SK-N-SH treated with all-trans-retinoic acid at 6 μM for 48 hours (cell line): ENCODE data around the gene SP7.
A peak's percentile ranks its signal among the peaks of the same experiment; 100 is the strongest.

Experiments used
- ATAC-seq: fragments of 200-7000 bp; cut with Tn5 transposase; 3 replicates; pipeline ENCODE4 v1.9.1; 2020; ENCODE audit warnings: mild to moderate bottlenecking, moderate library complexity
- ARNTL ChIP-seq: fragments of 450-650 bp; formaldehyde crosslinking; IDR thresholded peaks from 2 replicates; pipeline ENCODE4 v1.5.0; 2020; ENCODE audit warnings: low read depth, mild to moderate bottlenecking, moderate library complexity, borderline replicate concordance
- BACH2 ChIP-seq: fragments of 250-450 bp; sonication (Bioruptor Pico); IDR thresholded peaks from 2 replicates; pipeline ENCODE4 v1.9.0; 2021; ENCODE audit warnings: mild to moderate bottlenecking, borderline replicate concordance
- CSDC2 ChIP-seq: fragments of 250-450 bp; sonication (Bioruptor Pico); IDR thresholded peaks from 2 replicates; pipeline ENCODE4 v1.5.0; 2020; ENCODE audit warnings: mild to moderate bottlenecking, moderate library complexity
- ESRRG ChIP-seq: fragments of 250-450 bp; sonication (Bioruptor Pico); IDR thresholded peaks from 2 replicates; pipeline ENCODE4 v1.6.1; 2021; ENCODE audit warnings: mild to moderate bottlenecking
- GLIS3 ChIP-seq: fragments of 250-450 bp; sonication (Bioruptor Pico); IDR thresholded peaks from 2 replicates; pipeline ENCODE4 v1.5.0; 2020; ENCODE audit warnings: mild to moderate bottlenecking, moderate library complexity
- ISL1 ChIP-seq: fragments of 250-450 bp; sonication (Bioruptor Pico); IDR thresholded peaks from 2 replicates; pipeline ENCODE4 v2.1.2; 2022; ENCODE audit warnings: mild to moderate bottlenecking, moderate library complexity
- OSR1 ChIP-seq: fragments of 250-450 bp; sonication (Bioruptor Pico); IDR thresholded peaks from 2 replicates; pipeline ENCODE4 v1.8.0; 2022; ENCODE audit warnings: moderate library complexity, mild to moderate bottlenecking, inconsistent platforms
- POU6F1 ChIP-seq: fragments of 250-450 bp; sonication (Bioruptor Pico); IDR thresholded peaks from 2 replicates; pipeline ENCODE4 v1.8.0; 2021; ENCODE audit warnings: low read depth, mild to moderate bottlenecking, moderate library complexity, borderline replicate concordance
- PPARA ChIP-seq: fragments of 250-450 bp; sonication (Bioruptor Pico); IDR thresholded peaks from 2 replicates; pipeline ENCODE4 v1.5.0; 2020; ENCODE audit warnings: mild to moderate bottlenecking, borderline replicate concordance
- SNAI2 ChIP-seq: fragments of 250-450 bp; sonication (Bioruptor Pico); IDR thresholded peaks from 2 replicates; pipeline ENCODE4 v1.5.0; 2020; ENCODE audit warnings: mild to moderate bottlenecking, moderate library complexity
- TOX ChIP-seq: fragments of 250-450 bp; sonication (Bioruptor Pico); IDR thresholded peaks from 2 replicates; pipeline ENCODE4 v1.8.0; 2021; ENCODE audit warnings: mild to moderate bottlenecking, moderate library complexity, borderline replicate concordance
- TSHZ2 ChIP-seq: fragments of 250-450 bp; sonication (Bioruptor Pico); IDR thresholded peaks from 2 replicates; pipeline ENCODE4 v1.5.0; 2020; ENCODE audit warnings: mild to moderate bottlenecking, moderate library complexity
- ZC3H10 ChIP-seq: fragments of 250-450 bp; sonication (Bioruptor Pico); IDR thresholded peaks from 2 replicates; pipeline ENCODE4 v1.5.1; 2021; ENCODE audit warnings: mild to moderate bottlenecking, moderate library complexity
- ZFP3 ChIP-seq: fragments of 250-450 bp; sonication (Bioruptor Pico); IDR thresholded peaks from 2 replicates; pipeline ENCODE4 v1.5.0; 2020; ENCODE audit warnings: mild to moderate bottlenecking, moderate library complexity
- TF ChIP-seq, protein P1 (sequence below): fragments of 250-450 bp; sonication (Bioruptor Pico); IDR thresholded peaks from 2 replicates; pipeline ENCODE4 v1.8.0; 2020; ENCODE audit warnings: mild to moderate bottlenecking, moderate library complexity, borderline replicate concordance
- TF ChIP-seq, protein P2 (sequence below): fragments of 250-450 bp; sonication (Bioruptor Pico); IDR thresholded peaks from 2 replicates; pipeline ENCODE4 v1.5.1; 2021; ENCODE audit warnings: mild to moderate bottlenecking, moderate library complexity

Gene SP7

DNA sequence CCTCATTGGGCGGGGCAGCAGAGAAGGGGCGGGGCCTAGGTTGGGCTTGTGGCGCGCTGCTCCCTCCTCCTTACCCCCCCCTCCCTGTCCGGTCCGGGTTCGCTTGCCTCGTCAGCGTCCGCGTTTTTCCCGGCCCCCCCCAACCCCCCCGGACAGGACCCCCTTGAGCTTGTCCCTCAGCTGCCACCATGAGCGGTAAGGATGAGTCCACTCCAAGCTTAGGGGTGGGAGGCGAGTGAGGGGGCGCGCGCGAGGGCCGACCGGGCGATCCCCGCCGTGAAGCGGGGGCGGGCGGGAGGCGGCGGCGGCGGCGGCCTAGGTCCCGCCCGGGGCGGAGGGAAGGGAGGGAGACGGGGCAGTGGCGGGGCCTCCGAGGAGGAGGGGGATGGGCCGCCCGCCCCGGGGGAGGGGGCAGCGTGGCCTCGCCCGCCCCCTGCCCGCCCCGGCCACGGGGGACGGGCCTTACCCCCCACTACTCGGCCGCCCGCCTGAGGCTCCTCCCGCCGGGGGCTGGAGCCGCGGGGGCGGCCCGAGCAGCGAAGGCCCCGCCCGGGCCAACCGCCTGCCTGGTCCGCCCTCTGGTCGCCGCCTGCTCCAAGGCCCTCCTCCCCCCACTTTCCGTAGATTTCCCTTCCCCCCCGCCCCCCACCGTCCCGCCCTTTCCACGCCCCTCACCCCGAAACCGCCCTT, 44.1 kb upstream of the SP7 start, which contains the start of gene SP1:
Gene SP1, plus strand, starts transcription at position 73 of the 690 bp plus-strand sequence. Its CDS starts 116 bp downstream, at position 189.
- no peak for TF ChIP-seq ISL1 (CRISPR knock-in tag)
- TF ChIP-seq BACH2 (CRISPR knock-in tag): no peak
- TF ChIP-seq CSDC2 (CRISPR knock-in tag): no peak
- TF ChIP-seq, protein P1, sequence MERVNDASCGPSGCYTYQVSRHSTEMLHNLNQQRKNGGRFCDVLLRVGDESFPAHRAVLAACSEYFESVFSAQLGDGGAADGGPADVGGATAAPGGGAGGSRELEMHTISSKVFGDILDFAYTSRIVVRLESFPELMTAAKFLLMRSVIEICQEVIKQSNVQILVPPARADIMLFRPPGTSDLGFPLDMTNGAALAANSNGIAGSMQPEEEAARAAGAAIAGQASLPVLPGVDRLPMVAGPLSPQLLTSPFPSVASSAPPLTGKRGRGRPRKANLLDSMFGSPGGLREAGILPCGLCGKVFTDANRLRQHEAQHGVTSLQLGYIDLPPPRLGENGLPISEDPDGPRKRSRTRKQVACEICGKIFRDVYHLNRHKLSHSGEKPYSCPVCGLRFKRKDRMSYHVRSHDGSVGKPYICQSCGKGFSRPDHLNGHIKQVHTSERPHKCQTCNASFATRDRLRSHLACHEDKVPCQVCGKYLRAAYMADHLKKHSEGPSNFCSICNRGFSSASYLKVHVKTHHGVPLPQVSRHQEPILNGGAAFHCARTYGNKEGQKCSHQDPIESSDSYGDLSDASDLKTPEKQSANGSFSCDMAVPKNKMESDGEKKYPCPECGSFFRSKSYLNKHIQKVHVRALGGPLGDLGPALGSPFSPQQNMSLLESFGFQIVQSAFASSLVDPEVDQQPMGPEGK (CRISPR knock-in tag): peak; percentile 76; the same call in 1 of the 2 replicates
- ATAC-seq: peak; percentile 46

DNA sequence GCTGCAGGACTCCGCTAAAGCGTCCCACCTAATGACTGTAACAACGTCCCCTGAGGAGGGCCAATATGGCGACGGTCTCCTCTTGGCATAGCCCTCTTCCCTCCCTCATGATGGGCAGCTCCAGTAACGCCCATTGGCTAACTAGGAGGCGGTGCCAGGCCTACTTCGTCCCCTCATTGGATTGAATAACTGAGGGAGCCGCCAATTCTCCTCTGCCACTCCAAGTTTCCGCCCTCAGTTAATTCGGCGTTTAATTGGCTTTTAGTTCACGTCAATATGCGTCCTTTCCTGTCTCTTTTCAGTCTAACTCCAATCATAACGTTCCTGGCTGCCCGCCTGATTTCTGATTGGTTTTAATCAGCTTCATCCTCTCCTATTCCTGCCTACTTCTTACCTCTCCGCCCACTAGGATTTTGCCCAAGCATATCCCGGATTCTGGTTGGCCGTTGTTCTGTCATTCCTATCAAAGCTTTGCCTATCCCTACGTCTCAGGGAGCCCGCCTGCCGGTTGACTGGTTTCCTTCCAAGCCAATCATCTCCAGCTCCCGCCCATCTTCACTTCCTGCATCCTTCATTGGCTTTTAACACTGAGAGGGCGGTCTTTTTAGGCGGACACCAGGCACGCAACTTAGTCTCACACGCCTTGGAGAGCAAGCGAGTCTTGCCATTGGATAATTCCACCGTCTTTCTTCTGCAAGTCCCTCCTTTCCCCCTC, 43.4 kb upstream of the SP7 start:
- TF ChIP-seq SNAI2 (CRISPR knock-in tag): no peak
- TF ChIP-seq, protein P1 (CRISPR knock-in tag): no peak
- TF ChIP-seq ESRRG: no peak
- no peak for TF ChIP-seq ARNTL (CRISPR knock-in tag)
- TF ChIP-seq CSDC2 (CRISPR knock-in tag): no peak
- no peak for TF ChIP-seq ZC3H10 (CRISPR knock-in tag)
- no peak for TF ChIP-seq GLIS3
- no peak for TF ChIP-seq TSHZ2 (CRISPR knock-in tag)
- no peak for TF ChIP-seq TOX (CRISPR knock-in tag)
- TF ChIP-seq PPARA (CRISPR knock-in tag): no peak
- no peak for TF ChIP-seq ISL1 (CRISPR knock-in tag)
- no peak for TF ChIP-seq OSR1
- peak; percentile 92 for ATAC-seq

DNA sequence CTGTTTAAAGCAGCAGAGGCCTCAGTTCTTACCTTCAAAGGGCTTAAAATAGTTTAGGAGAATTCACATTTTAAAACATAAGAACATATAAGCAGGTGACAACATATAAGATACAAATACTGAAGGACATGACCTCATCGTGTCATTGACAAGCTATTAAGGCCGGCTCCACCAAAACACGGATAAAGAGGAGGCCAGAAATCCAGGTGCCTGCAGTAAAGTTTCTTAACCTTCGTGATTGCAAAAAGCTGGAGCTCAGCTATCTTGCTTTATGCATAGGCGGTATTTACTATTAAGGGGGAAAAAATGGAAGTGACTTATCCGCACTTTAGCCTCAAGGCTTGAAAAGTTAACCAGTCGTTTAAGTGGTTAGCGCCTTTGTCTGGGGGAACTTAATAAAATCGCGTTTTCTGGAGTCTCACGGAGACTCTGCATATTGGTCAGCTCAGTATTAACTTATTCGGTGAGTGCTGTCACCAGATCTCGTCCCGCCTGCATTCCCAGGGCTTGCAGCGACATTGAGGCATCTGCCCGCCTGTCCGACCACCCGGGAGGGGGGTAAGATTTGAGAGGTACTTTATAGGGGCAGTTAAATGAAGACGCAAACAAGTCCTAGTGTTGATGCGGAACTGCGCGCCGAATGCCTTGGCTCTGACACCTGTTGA, 42.7 kb upstream of the SP7 start:
- TF ChIP-seq OSR1 (no peak), POU6F1 (CRISPR knock-in tag) (0 out of 2 replicates have a peak, but pooled peaks have one; percentile 68), CSDC2 (CRISPR knock-in tag) (0 out of 2 replicates have a peak, but pooled peaks have one; percentile 22), ZFP3 (CRISPR knock-in tag) (peak; percentile 50; the same call in 1 of the 2 replicates), TSHZ2 (CRISPR knock-in tag) (peak; percentile 59; the same call in 1 of the 2 replicates)
- TF ChIP-seq, protein P2, sequence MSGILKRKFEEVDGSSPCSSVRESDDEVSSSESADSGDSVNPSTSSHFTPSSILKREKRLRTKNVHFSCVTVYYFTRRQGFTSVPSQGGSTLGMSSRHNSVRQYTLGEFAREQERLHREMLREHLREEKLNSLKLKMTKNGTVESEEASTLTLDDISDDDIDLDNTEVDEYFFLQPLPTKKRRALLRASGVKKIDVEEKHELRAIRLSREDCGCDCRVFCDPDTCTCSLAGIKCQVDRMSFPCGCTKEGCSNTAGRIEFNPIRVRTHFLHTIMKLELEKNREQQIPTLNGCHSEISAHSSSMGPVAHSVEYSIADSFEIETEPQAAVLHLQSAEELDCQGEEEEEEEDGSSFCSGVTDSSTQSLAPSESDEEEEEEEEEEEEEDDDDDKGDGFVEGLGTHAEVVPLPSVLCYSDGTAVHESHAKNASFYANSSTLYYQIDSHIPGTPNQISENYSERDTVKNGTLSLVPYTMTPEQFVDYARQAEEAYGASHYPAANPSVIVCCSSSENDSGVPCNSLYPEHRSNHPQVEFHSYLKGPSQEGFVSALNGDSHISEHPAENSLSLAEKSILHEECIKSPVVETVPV: 0 out of 2 replicates have a peak, but pooled peaks have one; percentile 28
- ATAC-seq: no peak
